Measurements from ENCODE around the gene RPL11.

Gene RPL11

DNA sequence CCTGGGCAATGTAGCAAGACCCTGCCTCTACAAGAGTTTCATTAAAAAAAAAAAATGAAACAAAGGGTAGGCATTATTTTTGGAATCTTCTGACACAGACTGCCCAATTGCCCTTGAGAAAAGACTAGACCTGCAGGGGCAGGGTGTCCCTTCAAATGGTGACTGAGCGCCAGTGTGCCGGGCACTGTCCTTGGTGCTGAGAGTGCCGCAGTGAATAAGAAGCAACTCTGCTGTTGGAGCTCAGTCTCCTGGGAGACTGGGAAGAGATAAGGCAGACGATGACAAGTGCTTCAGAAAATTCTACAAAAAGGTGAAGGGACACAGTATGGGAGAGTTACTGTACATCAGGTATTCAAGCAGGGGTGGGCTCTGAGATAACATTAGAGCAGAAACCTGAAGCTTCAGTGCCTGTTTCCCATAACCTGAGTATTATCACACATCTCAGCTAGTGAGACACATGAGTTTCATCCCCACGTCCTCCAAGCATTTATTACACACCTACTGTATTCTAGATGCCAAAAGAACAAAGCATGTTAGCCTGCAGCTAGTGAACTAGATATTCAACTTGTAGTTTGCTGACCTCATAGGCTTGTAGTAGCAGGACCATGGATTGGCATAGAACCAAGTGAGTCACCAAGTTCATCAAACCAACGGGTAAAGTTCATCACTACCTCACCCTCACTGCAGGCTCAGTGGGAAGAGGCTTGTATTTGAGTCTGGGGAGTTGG is 18.4 kb upstream of the RPL11 start:
- H4K20me1 ChIP-seq (ENCODE audit: control insufficient read depth, insufficient read depth, low read depth, low read length) = no peaks in the 10 kb centered on the region
- no peaks in the 10 kb centered on the region for H3K79me2 ChIP-seq (ENCODE audit: control insufficient read depth, low read length)
- no peak overlapping the region for H3K4me2 ChIP-seq (ENCODE audit: low read length)
- no peaks in the 10 kb centered on the region for H3F3A ChIP-seq (ENCODE audit: control insufficient read depth, insufficient read depth)
- H3K36me3 ChIP-seq (ENCODE audit: control insufficient read depth, low read length) = no peaks in the 10 kb centered on the region
- H3K9me2 ChIP-seq (replicated peaks; ENCODE audit: control insufficient read depth, low read length) = no peaks in the 10 kb centered on the region
- no peak overlapping the region for H3K27ac ChIP-seq (ENCODE audit: low read depth, low read length)
- H3K27me3 ChIP-seq (ENCODE audit: control insufficient read depth, low read length) = peaks cover 34% of the 10 kb centered on the region
- no peak overlapping the region for H3K4me3 ChIP-seq (ENCODE audit: low read length)
- TF ChIP-seq, protein P1, sequence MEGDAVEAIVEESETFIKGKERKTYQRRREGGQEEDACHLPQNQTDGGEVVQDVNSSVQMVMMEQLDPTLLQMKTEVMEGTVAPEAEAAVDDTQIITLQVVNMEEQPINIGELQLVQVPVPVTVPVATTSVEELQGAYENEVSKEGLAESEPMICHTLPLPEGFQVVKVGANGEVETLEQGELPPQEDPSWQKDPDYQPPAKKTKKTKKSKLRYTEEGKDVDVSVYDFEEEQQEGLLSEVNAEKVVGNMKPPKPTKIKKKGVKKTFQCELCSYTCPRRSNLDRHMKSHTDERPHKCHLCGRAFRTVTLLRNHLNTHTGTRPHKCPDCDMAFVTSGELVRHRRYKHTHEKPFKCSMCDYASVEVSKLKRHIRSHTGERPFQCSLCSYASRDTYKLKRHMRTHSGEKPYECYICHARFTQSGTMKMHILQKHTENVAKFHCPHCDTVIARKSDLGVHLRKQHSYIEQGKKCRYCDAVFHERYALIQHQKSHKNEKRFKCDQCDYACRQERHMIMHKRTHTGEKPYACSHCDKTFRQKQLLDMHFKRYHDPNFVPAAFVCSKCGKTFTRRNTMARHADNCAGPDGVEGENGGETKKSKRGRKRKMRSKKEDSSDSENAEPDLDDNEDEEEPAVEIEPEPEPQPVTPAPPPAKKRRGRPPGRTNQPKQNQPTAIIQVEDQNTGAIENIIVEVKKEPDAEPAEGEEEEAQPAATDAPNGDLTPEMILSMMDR (IDR thresholded peaks at IDR 0.05; ENCODE audit: low read depth, low read length, poor library complexity, severe bottlenecking) = no peak
- no peak for TF ChIP-seq EZH2phosphoT487 (IDR thresholded peaks at IDR 0.05; ENCODE audit: borderline replicate concordance, low read length)
- no peaks in the 10 kb centered on the region for H3K9me3 ChIP-seq (ENCODE audit: control insufficient read depth, insufficient read depth, low read length)
- H3K4me1 ChIP-seq (ENCODE audit: control insufficient read depth, low read length) = no peaks in the 10 kb centered on the region

DNA sequence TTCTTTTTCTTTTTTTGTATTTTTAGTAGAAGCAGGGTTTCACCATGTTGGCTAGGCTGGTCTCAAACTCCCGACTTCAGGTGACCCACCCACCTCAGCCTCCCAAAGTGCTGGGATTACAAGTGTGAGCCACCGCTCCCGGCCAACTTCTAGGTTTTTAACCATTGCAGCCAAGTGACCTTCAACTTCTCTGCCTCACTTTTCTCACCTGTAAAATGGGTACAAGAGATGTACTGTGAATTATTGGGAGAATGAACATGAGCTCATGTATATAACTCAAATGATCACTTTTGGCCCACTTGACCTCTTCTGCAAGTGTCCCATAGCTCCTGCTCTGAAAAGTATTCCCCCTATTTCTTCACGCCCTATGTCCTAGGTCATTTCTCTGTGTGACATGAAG is 11.8 kb upstream of the RPL11 start:
- Histone ChIP-seq H3K9me2 (replicated peaks; ENCODE audit: control insufficient read depth, low read length) (no peaks in the 10 kb centered on the region), H3K27ac (ENCODE audit: low read depth, low read length) (no peak overlapping the region), H3K27me3 (ENCODE audit: control insufficient read depth, low read length) (peaks cover 38% of the 10 kb centered on the region), H4K20me1 (ENCODE audit: control insufficient read depth, insufficient read depth, low read depth, low read length) (no peaks in the 10 kb centered on the region), H3K36me3 (ENCODE audit: control insufficient read depth, low read length) (no peaks in the 10 kb centered on the region), H3K9me3 (ENCODE audit: control insufficient read depth, insufficient read depth, low read length) (no peaks in the 10 kb centered on the region), H3K4me1 (ENCODE audit: control insufficient read depth, low read length) (no peaks in the 10 kb centered on the region), H3F3A (ENCODE audit: control insufficient read depth, insufficient read depth) (0 out of 2 replicates have a peak, but pooled peaks cover 2% of the 10 kb centered on the region), H3K79me2 (ENCODE audit: control insufficient read depth, low read length) (no peaks in the 10 kb centered on the region), H3K4me2 (ENCODE audit: low read length) (no peak overlapping the region), H3K4me3 (ENCODE audit: low read length) (no peak overlapping the region)
- no peak for TF ChIP-seq EZH2phosphoT487 (IDR thresholded peaks at IDR 0.05; ENCODE audit: borderline replicate concordance, low read length)
- TF ChIP-seq, protein P1 (IDR thresholded peaks at IDR 0.05; ENCODE audit: low read depth, low read length, poor library complexity, severe bottlenecking) = no peak

DNA sequence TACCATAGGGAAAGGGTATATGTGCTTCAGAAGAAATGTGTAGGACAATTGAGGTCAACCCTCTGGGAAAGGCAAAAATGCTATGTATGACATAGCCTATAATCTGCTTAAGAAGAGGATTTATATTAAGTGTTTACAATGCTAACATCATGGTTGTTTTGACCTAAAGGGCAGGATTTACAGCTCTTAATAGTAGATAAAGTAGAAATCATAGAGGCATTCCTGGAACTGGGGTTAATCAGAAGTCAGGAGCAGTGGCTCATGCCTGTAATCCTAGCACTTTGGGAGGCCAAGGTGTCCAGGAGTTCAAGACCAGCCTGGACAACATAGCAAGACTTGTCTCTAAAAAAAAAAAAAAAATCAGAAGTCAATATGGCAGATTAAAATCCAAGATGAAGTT is 8.7 kb upstream of the RPL11 start:
- H3K9me3 ChIP-seq (ENCODE audit: control insufficient read depth, insufficient read depth, low read length) = no peaks in the 10 kb centered on the region
- TF ChIP-seq, protein P1 (IDR thresholded peaks at IDR 0.05; ENCODE audit: low read depth, low read length, poor library complexity, severe bottlenecking) = no peak
- TF ChIP-seq EZH2phosphoT487 (IDR thresholded peaks at IDR 0.05; ENCODE audit: borderline replicate concordance, low read length) = no peak
- H3K27ac ChIP-seq (ENCODE audit: low read depth, low read length) = no peak overlapping the region
- no peaks in the 10 kb centered on the region for H3K9me2 ChIP-seq (replicated peaks; ENCODE audit: control insufficient read depth, low read length)
- H3K4me2 ChIP-seq (ENCODE audit: low read length) = no peak overlapping the region
- 0 out of 2 replicates have a peak, but pooled peaks cover 2% of the 10 kb centered on the region for H3F3A ChIP-seq (ENCODE audit: control insufficient read depth, insufficient read depth)
- no peaks in the 10 kb centered on the region for H3K4me1 ChIP-seq (ENCODE audit: control insufficient read depth, low read length)
- H4K20me1 ChIP-seq (ENCODE audit: control insufficient read depth, insufficient read depth, low read depth, low read length) = no peaks in the 10 kb centered on the region
- no peaks in the 10 kb centered on the region for H3K79me2 ChIP-seq (ENCODE audit: control insufficient read depth, low read length)
- H3K27me3 ChIP-seq (ENCODE audit: control insufficient read depth, low read length) = peaks cover 28% of the 10 kb centered on the region
- H3K4me3 ChIP-seq (ENCODE audit: low read length) = no peak overlapping the region
- no peaks in the 10 kb centered on the region for H3K36me3 ChIP-seq (ENCODE audit: control insufficient read depth, low read length)

All from DOHH2 (cell line).